Left forelimb (tissue), 1 donor: ENCODE data around the gene FHIT.

ENCODE experiments used
- DNase-seq: peaks from one replicate; pipeline ENCODE4 v3.0.0-alpha.2; 2018; ENCODE audit warnings: low spot score

FHIT gene

DNA sequence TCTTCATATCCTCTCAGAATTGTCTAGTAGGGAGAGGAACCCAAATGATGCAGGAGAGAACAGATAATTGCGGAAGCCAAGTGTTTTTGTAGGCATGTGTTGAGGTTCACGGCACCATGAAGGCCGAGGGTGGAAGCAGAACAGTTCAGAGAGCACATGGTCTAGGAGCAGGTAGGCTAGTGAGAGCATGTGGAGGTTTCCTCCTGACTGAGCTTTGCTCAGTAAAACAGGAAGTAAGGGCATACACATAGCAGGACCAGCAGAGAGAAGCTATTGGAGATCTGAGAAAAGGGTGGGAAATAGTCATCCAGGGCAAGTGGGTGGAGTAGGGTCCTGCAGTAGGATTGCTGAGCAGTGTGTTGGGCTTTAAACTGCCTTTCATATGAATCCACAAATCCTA, 491.1 kb downstream of the FHIT start:
- DNase-seq = no peak

DNA sequence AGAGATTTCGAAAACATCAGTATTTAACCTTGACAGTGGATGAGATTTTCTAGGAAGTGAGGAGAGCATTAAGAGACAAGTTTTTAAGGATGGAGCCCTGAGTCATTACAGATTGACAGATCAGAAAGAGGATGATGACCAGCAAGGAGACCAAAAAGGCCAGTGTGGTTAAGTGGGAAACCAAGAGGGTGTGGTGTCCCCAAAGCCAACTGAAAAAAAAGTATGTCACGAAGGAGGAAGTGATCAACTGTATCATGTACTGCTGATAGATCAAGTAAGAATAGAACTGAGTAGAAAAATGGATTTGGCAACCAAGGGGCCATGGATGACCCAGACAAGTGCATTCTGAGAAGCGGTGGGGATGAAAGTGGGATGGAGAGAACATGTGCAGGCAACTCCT, 491.8 kb downstream of the FHIT start:
- no peak for DNase-seq

DNA sequence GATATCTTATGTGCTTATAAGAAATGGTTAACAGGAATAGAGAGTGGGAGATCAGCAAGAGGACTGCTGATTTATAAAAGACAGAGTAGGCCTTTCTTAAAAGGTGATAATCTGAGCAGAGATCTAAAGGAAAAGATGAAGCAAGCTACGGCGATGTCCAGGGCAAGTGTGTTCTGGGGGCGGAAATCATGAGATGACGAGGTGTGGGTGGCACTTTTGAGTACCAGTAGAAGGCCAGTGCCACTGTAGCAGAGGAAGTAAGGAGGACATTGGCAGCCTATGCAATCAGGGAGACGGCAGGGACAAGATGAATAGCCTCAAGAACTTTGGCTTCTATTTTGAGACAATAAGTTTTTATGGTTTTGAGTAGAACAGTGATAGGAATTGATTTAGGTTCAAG, 492.4 kb downstream of the FHIT start:
- DNase-seq = no peak

DNA sequence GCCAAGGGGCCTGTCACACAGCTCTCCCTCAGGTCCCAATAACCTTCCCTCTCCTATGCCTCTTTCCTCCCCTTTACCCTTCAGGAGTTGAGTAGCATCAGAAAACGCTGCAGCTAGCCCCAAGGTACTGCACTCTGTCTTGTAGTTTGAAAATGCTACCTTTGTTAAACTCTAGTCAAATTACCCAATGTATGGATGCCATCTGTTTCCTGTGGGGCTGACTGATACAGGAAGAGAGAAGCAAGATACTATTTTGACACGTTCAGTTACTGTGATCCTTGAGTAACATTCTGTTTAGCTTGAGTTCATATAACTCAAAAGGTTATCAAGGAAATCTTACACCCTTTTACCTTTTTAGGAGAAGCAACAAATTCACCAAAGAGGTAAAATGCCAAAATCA, 493.1 kb downstream of the FHIT start:
- no peak for DNase-seq

DNA sequence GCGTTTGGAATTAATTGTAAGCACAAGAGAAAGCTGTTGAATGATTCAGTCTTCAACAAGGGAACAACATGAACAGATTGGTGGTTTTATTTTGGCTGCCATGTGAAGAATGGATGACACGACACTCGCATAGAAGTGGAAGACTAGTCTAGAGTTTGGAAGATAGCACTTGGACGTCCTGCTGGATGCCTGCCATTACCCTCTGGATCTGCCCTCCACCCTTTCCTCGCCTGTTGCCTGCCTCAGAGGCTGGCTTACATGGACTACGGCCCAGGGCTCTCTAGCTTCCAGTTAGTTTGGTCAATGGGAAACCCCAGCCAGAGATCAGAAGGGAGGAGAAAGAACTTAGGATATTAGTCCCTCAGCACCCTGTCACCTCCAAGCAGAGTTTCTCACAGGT, 493.5 kb downstream of the FHIT start:
- no peak for DNase-seq

DNA sequence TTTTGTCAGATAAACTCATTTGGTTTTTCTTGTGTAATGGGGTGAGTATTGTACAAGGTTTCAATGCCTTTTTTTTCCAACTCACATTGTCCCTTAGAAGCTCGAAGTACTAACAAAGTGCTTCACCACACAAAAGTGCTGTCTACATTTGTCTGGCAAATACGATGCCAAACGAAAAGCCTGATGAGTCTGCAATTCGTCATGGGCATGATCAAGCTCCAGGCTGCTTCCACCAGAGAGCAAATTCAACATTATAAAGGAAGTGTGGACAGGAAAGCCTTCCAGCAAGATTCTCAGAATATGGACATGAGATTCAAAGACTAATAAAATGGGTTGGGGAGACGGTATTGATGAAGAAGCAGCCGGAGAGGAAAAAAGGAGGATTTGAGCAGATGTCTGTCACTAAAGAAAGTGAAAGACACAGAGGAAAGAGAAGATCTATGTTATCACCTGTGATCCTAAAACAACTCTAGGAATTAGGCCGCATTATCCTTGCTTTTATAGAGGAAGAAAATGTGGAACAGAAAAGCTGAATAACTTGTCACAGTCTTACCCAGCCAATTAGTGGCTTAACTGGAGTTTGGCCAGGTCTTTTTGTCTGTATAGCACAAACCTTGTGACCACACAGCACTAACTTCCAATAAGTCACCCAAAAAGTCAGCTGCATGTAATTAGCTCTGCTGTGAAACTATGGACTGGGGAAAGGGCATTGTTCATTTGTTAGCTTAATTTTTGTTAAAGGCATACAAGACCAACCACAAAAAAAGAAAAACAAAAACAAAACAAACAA, 494.8 kb downstream of the FHIT start:
- DNase-seq = no peak

DNA sequence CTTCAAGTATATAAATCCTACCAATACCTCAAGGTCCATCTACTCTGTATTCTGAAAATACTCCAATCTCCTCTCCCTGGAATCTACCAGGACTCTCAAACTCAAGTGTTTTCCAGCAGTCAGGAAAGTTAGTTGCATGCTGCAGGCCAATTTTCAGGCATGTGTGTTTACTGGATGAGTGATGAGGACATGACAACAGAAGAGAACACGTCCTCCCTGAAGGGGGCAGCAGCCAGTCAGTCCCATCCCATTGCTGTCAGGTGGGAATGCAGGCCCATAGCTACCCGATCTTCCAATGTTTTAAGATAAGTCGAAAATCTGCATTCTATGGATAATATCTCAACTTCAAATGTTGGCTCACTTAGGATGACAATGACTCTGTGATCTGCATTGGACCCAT, 496.2 kb downstream of the FHIT start:
- no peak for DNase-seq

DNA sequence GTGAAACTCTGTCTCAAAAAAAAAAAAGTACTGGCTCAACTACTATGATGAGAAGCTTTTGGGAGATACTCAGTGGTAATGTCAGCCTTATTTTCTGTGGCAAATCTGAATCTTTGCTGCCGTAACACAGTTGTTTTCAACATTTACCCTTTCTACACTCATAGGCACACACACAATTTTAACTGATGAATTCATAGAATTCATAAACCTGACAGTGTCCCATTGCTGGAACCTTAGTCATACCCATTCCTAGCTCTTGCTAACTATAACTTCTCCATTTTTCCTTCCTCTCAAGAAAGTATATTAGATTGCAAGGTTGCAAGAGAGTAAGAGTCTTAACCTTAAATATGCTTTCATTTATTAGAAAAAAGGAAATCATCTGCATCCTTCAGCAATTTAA, 496.6 kb downstream of the FHIT start:
- DNase-seq = no peak

DNA sequence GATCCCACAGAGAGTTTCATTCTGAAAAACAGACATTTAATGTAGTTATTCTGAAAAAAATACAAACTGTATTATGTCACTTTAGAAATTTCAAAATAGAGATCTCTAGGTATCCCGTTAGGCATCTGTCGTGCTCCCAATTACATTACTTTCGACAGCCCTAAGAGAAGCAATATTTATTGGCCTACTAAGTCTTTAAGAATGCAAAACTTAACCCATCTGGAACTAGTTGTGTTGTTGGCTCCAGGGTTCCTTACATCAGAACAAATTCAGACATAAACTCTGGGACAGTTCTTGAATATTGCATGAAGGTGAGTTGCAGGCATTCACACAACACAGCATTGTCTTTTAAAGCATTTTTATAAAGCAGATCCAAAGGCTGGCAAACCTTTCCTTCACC, 498.4 kb downstream of the FHIT start:
- no peak for DNase-seq

DNA sequence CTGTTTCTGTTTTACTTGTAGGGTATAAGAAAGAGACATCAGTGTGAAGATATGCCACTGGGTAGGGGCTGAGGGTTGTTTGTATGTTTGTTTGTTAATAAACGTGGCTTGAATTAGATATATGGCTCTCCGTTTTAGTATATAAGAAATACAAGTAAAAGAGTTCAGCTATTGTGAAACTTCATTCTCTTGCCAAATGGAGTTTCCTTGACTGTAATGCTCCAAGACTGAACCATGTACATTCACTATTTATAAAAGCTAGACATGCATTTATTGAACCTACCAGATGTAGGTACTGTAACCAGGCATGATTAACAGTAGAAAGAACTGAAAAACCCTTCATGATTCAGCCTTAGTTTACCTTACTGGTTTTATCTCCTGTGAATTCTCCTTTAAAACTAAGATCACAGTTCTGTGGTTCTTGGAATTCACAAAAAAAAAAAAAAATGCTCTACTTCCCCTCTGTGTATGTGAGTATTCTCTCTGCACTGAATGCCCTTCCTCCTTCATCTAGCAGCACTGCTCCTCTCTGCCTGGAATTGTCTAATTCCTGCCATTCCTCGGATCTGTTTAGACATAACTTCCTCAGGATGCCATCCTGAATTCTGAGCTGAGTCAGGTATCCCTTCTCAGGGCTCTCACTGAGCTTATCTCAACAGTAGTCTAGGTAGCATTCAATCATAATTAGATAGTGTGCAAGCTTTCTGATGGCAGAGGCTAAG, 504.4 kb downstream of the FHIT start:
- DNase-seq = no peak

DNA sequence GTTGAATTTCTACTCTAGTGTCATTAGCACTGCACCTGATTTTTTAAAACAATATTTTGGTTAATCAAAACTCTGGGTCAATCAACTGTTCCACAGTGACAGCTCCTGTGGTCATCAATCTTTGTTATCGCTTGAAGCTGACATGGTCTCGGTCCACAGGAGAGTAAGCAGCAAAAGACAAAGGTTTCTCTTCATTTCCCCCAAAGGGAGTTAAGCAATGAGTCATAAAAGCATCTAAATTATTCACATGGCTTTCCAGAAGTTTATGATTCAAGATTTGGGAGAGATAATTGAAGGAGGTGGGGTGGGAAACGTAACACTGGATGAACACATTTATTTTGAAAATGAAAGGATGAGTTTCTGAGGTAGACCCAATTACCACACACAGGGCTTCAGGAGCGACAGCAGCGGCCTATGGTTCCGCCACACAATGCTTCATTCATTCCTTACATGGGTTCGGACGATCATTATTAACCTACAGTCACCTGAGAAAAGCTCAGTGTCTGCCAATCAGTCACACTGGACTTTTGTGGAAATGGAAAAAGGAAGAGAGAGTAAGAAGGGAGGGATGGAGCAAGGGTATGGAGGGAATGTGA, 505.1 kb downstream of the FHIT start:
- no peak for DNase-seq

DNA sequence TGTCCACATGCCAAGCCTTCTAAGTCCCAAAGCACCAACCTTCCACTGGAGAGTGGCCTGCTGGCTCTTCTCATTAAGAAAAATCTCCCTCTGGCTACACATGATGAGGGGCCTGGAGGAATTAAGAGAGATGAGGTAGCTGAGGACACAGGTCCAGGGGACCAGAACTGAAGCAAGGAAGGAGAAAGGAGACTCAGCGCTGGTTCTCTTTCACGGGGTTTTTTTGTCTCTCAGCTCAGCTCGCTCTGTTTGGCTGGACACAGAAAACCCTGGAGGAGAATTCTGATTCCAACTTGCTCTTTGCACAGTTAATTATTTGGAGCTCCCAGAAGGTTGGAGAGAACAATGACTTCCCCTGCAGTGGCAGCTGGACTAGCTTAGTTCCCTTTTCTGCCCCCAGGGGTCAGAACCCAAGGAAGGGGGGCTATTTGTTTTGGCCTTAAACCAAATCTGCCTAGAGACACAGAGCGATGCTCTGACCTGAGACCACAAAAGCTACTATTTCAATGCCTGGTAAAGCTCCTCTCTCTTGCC, 507.6 kb downstream of the FHIT start:
- peak; percentile 70 for DNase-seq

DNA sequence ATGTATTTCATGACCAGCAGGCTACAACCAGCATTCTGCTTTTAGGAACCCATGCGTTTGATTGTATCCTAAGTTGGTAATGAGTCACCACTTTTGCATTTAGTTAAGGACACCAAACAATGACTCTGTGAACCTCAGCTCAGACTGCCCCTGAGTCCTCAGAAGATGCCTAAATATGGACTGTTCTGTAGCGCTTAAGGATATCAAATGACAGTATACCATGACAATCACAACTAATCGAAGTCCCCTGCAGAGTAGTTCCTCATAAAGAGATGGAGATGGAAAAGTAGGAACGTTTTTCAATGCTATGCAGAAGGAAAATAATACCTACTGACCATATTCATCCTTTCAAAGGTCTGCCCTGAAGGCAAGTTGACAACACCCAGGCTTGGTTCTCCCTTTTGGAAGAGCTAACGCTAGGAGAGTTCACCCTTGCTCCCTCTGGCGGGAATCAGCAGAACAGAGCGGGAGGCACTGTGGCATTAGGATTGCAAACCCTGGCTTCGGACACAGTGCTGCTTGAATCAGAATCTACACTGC, 508.6 kb downstream of the FHIT start:
- DNase-seq = no peak

DNA sequence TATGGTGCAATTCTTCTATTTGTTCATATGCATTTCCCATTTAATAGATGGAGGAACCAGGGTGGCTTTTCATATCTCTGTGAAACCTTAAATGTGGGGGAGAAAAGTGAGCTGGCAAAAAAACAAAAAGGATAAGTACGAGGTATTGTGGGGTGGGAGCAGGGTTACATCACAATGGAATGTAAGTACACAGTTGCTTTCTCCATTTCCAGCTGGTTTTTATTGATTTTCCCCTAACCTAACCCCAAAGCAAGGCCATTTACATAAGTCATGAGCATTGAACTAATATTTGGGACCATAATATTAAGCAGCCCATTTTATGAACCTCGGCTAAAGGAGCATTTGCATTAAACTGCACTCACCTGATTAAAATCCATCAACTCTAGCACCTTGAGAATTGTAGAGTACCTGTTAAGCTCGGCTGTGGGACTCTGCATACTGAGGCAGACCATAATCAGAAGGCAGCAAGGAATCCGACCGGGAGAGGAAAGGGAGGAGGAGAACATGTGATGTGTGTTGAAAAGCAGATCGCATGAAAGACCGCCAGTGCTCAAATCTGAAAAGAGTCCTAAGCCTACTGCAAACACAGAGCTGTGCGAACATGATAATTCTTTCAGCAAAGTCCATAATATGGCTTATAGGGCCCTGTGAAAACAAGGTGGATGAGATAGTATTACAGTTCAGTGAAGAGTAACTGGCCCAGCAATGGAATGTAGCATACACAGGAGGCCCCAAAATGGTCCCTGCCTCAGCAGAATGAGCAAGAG, 513.4 kb downstream of the FHIT start:
- no peak for DNase-seq

DNA sequence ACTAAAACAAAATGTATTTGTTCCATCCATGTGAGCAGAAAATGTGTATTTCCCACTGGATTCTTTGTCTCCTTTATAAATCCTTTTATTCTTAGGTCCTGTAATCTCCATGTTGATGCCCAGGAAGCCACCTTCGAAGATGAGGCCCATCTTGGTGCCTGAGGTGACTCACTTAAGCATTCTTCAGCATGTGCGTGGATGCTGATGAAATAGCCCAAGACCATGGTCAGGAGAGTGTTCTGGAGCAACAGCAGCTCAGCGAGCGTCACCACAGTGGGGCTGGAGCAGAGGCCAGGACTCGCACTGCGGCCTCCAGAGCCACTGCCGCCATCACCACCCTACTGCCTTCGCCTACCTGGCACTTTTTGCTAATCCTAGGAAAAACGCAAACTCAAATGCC, 520.9 kb downstream of the FHIT start:
- DNase-seq = no peak

DNA sequence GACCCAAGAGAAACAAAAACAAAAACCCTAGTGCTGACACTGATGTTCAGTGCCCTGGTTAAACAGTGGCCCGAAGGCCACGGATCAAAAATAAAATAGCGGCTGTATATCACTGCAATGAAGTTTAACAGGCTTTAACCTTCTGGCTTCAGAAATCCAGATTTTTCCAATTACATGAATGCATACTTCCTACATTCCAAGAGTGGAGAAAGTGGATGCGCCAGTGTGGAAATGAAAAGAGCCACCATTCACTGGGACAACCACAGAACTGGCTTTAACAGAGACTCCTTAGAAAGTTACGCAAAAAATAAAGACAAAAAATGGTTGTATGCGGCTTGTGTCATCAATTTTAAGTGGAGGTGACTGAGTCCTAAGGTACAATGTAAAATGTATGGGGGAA, 522.2 kb downstream of the FHIT start:
- DNase-seq = no peak

DNA sequence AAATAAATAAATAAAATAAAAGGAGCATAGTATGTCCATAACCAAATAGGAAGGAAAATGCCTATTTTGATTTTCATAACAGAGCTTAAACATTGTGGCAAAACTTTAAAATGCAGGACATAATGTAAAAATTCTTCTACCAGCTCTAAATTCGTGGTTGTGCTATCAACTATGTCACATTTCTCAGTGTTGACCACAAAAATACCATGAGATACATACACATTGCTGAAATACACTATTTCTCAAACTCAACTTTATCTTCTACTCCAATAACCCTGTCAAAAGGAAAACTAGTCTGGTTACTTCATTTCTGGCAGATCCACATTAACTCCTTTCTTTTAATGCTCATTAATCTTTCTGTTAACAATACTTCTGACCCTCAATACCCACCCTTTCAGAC, 523.2 kb downstream of the FHIT start:
- DNase-seq = no peak

DNA sequence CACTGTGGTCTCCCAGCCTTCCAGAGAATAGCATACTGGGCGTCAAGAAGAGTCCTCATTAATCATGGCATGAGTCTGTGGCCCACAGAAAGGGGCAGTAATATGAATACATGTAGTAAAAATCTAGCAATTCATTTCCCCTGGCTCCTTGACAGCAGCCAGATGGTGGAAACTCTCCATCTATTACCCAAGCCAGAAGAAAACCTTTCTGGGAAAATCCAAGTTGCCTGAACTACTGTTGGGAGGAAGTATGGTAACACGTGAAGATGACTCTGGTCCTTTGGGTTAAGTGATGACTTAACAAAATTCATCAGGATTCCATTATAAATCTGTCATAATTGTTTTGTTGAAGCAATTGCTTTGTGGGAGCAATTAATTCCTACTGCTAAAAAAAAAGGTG, 530.5 kb downstream of the FHIT start:
- DNase-seq = no peak

DNA sequence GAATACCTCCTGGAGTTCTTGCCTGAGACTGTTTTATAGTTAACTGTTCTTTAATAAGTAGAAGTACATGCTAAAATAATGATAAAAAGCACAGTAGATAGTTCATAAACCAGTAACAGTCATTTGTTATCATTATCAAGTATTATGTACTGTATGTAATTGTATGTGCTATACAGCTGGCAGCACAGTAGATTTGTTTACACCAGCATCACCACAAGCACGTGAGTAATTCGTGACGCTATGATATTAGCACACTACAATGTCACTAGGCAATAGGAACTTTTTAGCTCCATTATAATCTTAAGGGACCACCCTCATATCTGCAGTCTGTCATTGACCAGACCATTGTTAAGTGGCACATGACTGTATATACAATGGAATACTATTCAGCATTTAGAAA, 534.7 kb downstream of the FHIT start:
- DNase-seq = no peak

DNA sequence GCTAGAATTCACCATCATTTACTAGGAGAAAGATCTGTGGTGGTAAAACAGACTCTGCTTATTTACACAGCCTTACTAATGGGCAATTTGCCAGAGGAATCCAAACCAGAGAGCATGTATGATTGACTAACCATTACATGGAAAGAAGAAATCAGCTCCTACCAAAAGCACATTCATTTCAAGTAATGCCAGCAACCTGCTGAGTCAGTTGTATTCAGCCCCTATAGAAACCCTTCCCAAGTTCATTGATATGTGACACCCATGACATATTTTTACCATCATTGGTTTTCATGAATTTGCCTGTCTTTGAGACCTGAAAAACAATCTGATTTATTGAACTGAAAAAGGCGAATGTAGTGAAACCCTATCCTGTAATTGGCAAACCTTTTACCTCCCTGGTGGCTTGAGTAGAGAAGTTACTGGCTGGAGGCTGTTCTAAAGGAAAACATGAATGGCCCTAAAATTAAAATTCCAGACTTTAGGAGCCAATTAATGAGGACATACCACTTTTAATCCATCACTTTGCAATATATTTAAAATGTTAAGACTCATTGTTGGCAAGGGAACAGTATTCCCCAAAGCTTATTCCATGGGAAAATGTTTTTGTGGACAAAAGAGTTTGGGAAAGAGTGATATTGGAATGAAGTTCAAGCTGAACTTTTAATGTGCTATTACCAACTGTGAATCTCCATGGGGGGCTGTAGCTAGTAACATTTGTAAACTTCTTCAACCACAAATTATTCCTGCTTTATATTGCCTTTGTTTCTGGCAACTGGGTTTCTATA, 542.9 kb downstream of the FHIT start:
- no peak for DNase-seq

DNA sequence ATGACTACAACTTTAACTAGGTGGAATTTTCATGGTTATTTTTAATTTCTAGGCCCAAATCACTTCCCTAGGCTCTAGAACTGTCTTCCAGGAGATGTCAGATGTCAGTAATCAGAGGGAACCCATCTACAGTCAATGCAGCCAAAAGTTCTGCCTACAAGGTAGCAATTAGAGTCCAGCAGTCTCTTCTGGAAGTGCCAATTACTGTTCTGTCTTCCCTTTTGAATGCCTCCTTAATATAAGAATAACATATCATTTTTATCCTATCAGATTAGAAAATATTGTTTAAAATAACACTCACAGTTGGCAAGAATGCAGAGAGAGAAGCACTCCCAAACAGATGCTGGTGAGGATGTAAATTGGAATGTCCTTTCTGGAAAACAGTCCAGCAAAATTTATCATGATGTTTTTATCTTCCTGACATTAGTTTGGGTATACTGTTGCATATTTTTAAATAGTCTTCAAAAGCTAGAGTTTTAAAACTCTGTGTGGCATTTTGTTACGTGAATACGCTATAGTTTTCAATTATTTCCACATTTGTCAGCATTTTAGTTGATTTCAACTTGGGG, 543.7 kb downstream of the FHIT start:
- DNase-seq = no peak
